Mesendoderm (in vitro differentiated cells): ENCODE data around the gene CHRNA5.
A peak's percentile ranks its signal among the peaks of the same experiment; 100 is the strongest.

Experiments used
- DNase-seq: peaks from one replicate; pipeline ENCODE4 v3.0.0; 2013
- H2AK5ac ChIP-seq: 2 replicates; pipeline ENCODE4 v1.6.1; 2013; ENCODE audit warnings: low read length, inconsistent platforms
- H2BK120ac ChIP-seq: 2 replicates; pipeline ENCODE4 v1.6.1; 2013; ENCODE audit warnings: low read depth, mild to moderate bottlenecking, low read length, moderate library complexity, mixed read lengths
- H2BK15ac ChIP-seq: replicated peaks from 2 replicates; pipeline ENCODE4 v1.6.1; 2013; ENCODE audit warnings: low read depth, mild to moderate bottlenecking, moderate library complexity
- H2BK5ac ChIP-seq: 2 replicates; pipeline ENCODE4 v1.6.1; 2013; ENCODE audit warnings: low read length, inconsistent platforms
- H3K18ac ChIP-seq: 2 replicates; pipeline ENCODE4 v1.6.1; 2013; ENCODE audit warnings: mild to moderate bottlenecking, low read length, mixed read lengths
- H3K23ac ChIP-seq: one replicate; pipeline ENCODE4 v1.6.1; 2013; ENCODE audit warnings: low read length
- H3K27ac ChIP-seq: 2 replicates; pipeline ENCODE4 v1.5.1; 2013; ENCODE audit warnings: low read depth, mild to moderate bottlenecking, inconsistent platforms, low read length, moderate library complexity
- H3K27me3 ChIP-seq: 2 replicates; pipeline ENCODE4 v1.6.1; 2013; ENCODE audit warnings: low read length, control low read depth, mild to moderate bottlenecking, inconsistent platforms; ENCODE audit not compliant: insufficient read depth, poor library complexity
- H3K36me3 ChIP-seq: 2 replicates; pipeline ENCODE4 v1.6.1; 2013; ENCODE audit warnings: low read length, inconsistent platforms; ENCODE audit not compliant: control insufficient read depth, insufficient read depth
- H3K4ac ChIP-seq: one replicate; pipeline ENCODE4 v1.6.1; 2013; ENCODE audit warnings: low read depth, mild to moderate bottlenecking, low read length, moderate library complexity
- H3K4me1 ChIP-seq: 2 replicates; pipeline ENCODE4 v1.6.1; 2013; ENCODE audit warnings: low read depth, low read length, inconsistent platforms; ENCODE audit not compliant: control insufficient read depth
- H3K4me2 ChIP-seq: 2 replicates; pipeline ENCODE4 v1.6.1; 2013; ENCODE audit warnings: low read length
- H3K4me3 ChIP-seq: 2 replicates; pipeline ENCODE4 v1.5.1; 2013; ENCODE audit warnings: mild to moderate bottlenecking, low read length
- H3K56ac ChIP-seq: one replicate; pipeline ENCODE4 v1.6.1; 2013; ENCODE audit warnings: low read length
- H3K79me1 ChIP-seq: 2 replicates; pipeline ENCODE4 v1.6.1; 2013; ENCODE audit warnings: low read length, inconsistent platforms
- H3K79me2 ChIP-seq: 2 replicates; pipeline ENCODE4 v1.6.1; 2013; ENCODE audit warnings: mild to moderate bottlenecking, low read length; ENCODE audit not compliant: control insufficient read depth, insufficient read depth
- H3K9ac ChIP-seq: 2 replicates; pipeline ENCODE4 v1.6.1; 2013; ENCODE audit warnings: low read length, inconsistent platforms
- H4K5ac ChIP-seq: one replicate; pipeline ENCODE4 v1.6.1; 2013; ENCODE audit warnings: low read length
- H4K8ac ChIP-seq: one replicate; pipeline ENCODE4 v1.6.1; 2013; ENCODE audit warnings: low read depth, mild to moderate bottlenecking, control low read depth, low read length, moderate library complexity
- WGBS: extraction: QIAGEN DNeasy Blood & Tissue Kit; methylation state at CpG from one replicate; pipeline ENCODE4 v1.1.7; 2013; ENCODE audit warnings: low lambda C conversion rate, missing lambda C conversion rate; ENCODE audit not compliant: insufficient coverage; ENCODE audit errors: extremely low coverage; 5-methylcytosine and 5-hydroxymethylcytosine counted together

The CHRNA5 gene

DNA sequence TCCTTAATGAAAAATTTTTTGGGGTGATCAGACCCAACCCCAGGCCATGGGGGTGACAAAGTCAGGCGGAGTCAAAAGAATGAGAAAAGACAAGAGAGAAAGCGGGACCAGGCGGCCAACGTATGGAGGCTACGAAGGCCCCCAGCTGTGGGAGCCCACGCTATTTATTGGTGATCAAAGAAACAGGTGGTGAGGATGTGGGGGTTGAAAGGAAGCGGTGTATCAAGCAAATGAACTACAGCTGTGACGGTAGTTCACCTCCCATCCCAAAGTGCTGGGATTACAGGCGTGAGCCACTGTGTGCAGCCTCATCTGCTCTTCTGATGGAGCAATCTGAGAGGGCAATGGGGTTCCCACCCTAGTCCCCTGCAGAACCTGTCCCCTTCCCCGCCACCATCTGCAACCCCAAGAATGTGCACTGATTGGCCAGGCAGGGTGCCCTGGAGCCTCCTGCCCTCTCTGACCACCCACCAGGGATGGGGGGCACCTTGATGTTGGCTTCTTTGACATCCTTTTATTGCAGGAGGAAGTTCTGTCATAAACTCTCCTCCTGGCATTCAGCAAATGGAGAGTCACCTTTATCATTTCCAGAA lies 56.6 kb downstream of the CHRNA5 start:
- Histone ChIP-seq H2BK15ac (no peak overlapping the region), H2AK5ac (no peak overlapping the region), H3K4me1 (no peaks in the 10 kb centered on the region), H3K18ac (no peak overlapping the region), H2BK120ac (no peak overlapping the region), H3K23ac (no peak overlapping the region), H3K4me3 (no peak overlapping the region), H3K56ac (no peak overlapping the region), H2BK5ac (no peak overlapping the region), H3K27me3 (peaks cover 14% of the 10 kb centered on the region), H3K27ac (no peak overlapping the region), H3K36me3 (no peaks in the 10 kb centered on the region), H3K4me2 (no peak overlapping the region), H4K5ac (no peak overlapping the region), H3K9ac (no peak overlapping the region), H3K79me2 (no peaks in the 10 kb centered on the region), H3K79me1 (no peaks in the 10 kb centered on the region), H4K8ac (no peak overlapping the region), H3K4ac (no peak overlapping the region)
- WGBS, result no CpG with 5 or more reads among the region's 10 CpGs
- no peak for DNase-seq

DNA sequence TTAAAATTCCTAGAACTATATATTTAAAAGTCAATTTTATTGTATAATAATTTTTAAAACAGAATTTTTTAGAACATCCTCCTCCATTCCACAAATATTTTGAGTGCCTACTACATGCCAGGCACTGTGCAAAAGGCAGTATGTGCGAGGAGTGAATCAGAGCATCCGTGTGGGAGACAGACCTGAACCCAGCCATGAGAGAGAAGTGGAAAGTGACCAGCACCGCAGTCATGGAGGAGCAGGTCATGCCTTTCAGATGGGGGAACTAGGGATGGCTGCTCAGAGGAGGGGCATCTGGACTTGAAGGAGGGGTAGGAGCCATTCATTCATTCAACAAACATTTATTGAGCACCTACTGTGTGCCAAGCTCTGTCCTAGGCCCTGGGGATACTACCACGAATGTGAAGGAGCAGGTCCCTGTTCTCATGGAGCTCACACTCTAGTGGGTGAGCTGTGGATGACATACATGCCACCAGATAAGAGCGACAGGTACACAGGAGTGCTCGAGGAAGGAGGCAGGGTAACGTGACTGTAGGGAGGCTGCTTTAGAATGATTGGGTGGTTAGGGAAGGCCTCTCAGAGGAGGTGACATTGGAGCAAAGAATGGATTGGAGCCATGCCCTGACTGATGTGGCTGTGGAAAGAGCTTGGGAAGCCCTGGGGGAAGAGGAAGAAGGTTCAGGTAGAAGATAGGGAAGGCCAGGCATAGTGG lies 58.6 kb downstream of the CHRNA5 start:
- H3K36me3 ChIP-seq, result no peaks in the 10 kb centered on the region
- peak overlapping the region; percentile 66 for H3K23ac ChIP-seq
- no peak overlapping the region for H3K27ac ChIP-seq
- no peak overlapping the region for H4K8ac ChIP-seq
- H3K56ac ChIP-seq, result no peak overlapping the region
- H2AK5ac ChIP-seq, result no peak overlapping the region
- no peak overlapping the region for H4K5ac ChIP-seq
- H3K4me2 ChIP-seq, result no peak overlapping the region
- no peak for DNase-seq
- no peak overlapping the region for H3K4me3 ChIP-seq
- no peak overlapping the region for H2BK5ac ChIP-seq
- peaks cover 14% of the 10 kb centered on the region for H3K27me3 ChIP-seq
- H3K79me2 ChIP-seq, result no peaks in the 10 kb centered on the region
- H3K18ac ChIP-seq, result no peak overlapping the region
- no CpG with 5 or more reads among the region's 7 CpGs for WGBS
- H3K9ac ChIP-seq, result no peak overlapping the region
- no peak overlapping the region for H2BK15ac ChIP-seq
- H3K4me1 ChIP-seq, result no peaks in the 10 kb centered on the region
- H2BK120ac ChIP-seq, result no peak overlapping the region
- H3K4ac ChIP-seq, result no peak overlapping the region
- no peaks in the 10 kb centered on the region for H3K79me1 ChIP-seq

DNA sequence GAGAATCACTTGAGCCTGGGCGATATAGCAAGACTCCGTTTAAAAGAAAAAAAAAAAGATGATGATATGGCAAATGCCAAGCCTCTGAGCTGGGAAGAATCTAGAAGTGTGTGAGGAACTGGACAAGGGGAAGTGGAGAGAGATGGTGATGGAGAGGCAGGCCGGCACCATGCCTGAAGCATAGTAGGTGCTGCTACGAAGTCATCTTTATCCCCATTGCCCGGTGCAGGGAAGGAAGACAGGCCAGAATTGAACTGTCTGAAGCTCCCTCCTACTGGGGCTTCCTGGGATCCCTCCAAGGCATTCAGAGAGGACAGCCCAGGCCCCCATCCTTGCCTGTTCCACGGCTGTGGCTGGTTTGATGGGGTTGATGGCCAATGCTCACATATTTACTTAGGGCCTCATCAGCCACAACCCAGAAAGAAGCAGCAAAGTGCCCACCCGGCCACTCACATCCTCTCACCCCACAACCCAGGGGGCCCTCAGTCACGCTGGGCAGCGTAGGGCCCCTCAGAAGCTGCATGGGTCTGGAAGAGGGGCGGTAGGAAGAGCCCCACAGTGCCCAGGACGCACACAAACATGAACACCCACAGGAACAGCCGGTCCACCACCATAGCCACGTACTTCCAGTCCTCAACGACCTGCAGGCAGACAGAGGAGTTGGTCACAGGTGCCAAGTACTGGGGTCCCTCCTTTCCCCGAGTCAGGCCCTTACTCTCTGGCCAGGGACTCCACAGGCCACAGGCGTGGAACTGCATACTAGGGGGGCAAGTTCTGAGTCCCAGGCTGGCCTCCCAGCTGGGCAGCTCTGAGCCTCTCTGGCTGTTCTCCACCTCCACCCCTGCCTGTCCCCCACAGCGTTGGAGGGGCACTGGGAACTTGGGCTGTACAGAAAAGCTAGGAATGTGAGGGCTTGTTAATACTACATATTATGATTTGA lies 59.6 kb downstream of the CHRNA5 start:
- no peaks in the 10 kb centered on the region for H3K79me1 ChIP-seq
- H3K23ac ChIP-seq, result no peak overlapping the region
- no peak overlapping the region for H4K5ac ChIP-seq
- no peaks in the 10 kb centered on the region for H3K4me1 ChIP-seq
- no peak overlapping the region for H3K4ac ChIP-seq
- H3K27ac ChIP-seq, result no peak overlapping the region
- no peak overlapping the region for H3K4me3 ChIP-seq
- peaks cover 14% of the 10 kb centered on the region for H3K27me3 ChIP-seq
- H3K79me2 ChIP-seq, result no peaks in the 10 kb centered on the region
- H2BK5ac ChIP-seq, result no peak overlapping the region
- no peak overlapping the region for H4K8ac ChIP-seq
- no peak overlapping the region for H2BK120ac ChIP-seq
- no peak for DNase-seq
- H3K18ac ChIP-seq, result no peak overlapping the region
- no peak overlapping the region for H3K9ac ChIP-seq
- no peak overlapping the region for H2AK5ac ChIP-seq
- no peaks in the 10 kb centered on the region for H3K36me3 ChIP-seq
- H2BK15ac ChIP-seq, result no peak overlapping the region
- no peak overlapping the region for H3K4me2 ChIP-seq
- no peak overlapping the region for H3K56ac ChIP-seq
- no CpG with 5 or more reads among the region's 17 CpGs for WGBS

DNA sequence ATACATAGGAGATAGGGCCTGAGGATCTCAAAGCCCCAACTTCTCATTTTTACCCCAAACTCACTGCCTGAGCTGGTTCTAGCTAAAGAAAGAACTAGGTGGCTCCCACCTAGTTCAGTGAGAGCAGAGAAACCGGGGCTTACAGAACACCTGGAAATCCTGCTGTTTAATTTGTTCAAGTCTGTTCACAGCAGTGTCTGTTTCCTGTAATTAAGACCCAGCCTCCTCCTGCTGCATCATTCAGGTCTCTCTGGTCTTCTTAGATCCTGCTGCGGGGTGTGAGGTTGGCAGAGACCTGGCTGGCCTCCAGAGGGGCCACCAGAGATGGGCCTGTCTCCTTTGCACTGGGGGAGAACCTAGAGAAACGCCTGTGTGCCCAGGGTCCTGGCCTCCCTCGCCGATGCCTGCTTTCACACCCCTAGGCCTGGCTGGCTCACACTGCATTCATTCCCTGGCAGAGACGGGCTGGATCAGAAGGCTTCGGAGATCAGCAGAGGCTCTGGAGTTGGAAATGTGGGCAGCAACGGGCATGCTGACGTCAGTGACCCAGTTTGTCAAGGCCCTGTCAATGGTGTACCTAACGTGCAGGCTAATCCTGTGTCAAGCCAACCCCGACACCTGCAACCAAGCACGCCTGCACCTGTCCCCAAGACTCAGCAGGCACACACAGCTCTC lies 60.4 kb downstream of the CHRNA5 start:
- no peaks in the 10 kb centered on the region for H3K36me3 ChIP-seq
- no peak overlapping the region for H3K4ac ChIP-seq
- no peaks in the 10 kb centered on the region for H3K79me1 ChIP-seq
- no peak overlapping the region for H2BK15ac ChIP-seq
- H2BK5ac ChIP-seq, result no peak overlapping the region
- peaks cover 12% of the 10 kb centered on the region for H3K27me3 ChIP-seq
- no peak overlapping the region for H3K18ac ChIP-seq
- no peak for DNase-seq
- no peaks in the 10 kb centered on the region for H3K4me1 ChIP-seq
- H4K5ac ChIP-seq, result no peak overlapping the region
- H3K4me3 ChIP-seq, result no peak overlapping the region
- no peak overlapping the region for H3K9ac ChIP-seq
- no peak overlapping the region for H2BK120ac ChIP-seq
- no peaks in the 10 kb centered on the region for H3K79me2 ChIP-seq
- no peak overlapping the region for H3K23ac ChIP-seq
- WGBS, result no CpG with 5 or more reads among the region's 12 CpGs
- no peak overlapping the region for H3K4me2 ChIP-seq
- no peak overlapping the region for H2AK5ac ChIP-seq
- H4K8ac ChIP-seq, result no peak overlapping the region
- no peak overlapping the region for H3K56ac ChIP-seq
- no peak overlapping the region for H3K27ac ChIP-seq

DNA sequence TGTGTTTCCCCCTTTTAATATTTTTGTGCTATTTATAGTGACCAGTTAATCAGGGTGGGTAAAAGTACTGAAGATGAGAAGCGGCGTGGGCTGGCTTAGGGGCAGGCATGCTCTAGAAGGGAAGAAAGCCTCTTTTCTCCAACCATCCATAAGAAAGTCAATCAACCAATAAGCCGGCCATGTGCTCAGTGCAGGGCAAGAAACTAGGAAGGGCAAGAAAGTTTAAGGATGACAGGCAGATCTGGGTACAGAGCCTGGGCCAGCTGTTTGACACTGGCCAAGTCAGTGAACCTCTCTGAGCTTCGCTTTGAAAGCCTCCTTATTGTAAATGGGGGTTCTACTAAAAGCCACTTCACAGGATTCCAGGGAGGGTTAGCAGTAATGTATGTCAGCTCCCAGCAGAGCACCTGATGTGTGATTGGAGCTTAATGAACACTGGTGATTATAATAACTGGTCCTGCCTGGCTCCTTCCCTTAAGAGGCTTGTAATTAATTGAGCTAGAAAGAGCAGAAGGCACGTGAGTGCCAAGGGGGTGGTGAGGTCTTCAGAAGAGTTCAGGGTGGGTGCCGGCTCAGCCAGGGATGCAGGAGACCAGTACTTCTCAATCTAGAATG lies 61.2 kb downstream of the CHRNA5 start:
- H3K4me2 ChIP-seq, result no peak overlapping the region
- no peaks in the 10 kb centered on the region for H3K36me3 ChIP-seq
- H3K9ac ChIP-seq, result no peak overlapping the region
- H4K8ac ChIP-seq, result no peak overlapping the region
- H3K79me1 ChIP-seq, result no peaks in the 10 kb centered on the region
- H2BK15ac ChIP-seq, result no peak overlapping the region
- H2BK5ac ChIP-seq, result no peak overlapping the region
- no peak overlapping the region for H3K23ac ChIP-seq
- no peak overlapping the region for H2BK120ac ChIP-seq
- H3K27me3 ChIP-seq, result peaks cover 9% of the 10 kb centered on the region
- H4K5ac ChIP-seq, result no peak overlapping the region
- no peak overlapping the region for H2AK5ac ChIP-seq
- H3K27ac ChIP-seq, result no peak overlapping the region
- H3K79me2 ChIP-seq, result no peaks in the 10 kb centered on the region
- H3K4me1 ChIP-seq, result no peaks in the 10 kb centered on the region
- H3K4me3 ChIP-seq, result no peak overlapping the region
- no peak overlapping the region for H3K4ac ChIP-seq
- H3K18ac ChIP-seq, result no peak overlapping the region
- WGBS, result no CpG with 5 or more reads among the region's 6 CpGs
- no peak overlapping the region for H3K56ac ChIP-seq
- DNase-seq, result no peak
